Kidney (tissue), 14 donors: Measurements from ENCODE around the gene C1orf21. TPM values are rescaled to one million over a fixed set of nuclear protein-coding genes. Genes with fewer than 3 reads are reported as not detected.

ENCODE experiments used
- DNase-seq, 5 donors: peaks; one replicate each; pipeline ENCODE4 v3.0.0-alpha.2; 2013 to 2020
- FAIRE-seq: peaks from 2 replicates; lab custom pipeline; 2012; peaks lifted over from hg19 to GRCh38; lab: Jason Lieb, UNC
- H3K27ac ChIP-seq, 2 donors: one replicate each; pipeline ENCODE4 v1.7.0; 2013; ENCODE audit warnings: low read depth in 2 of 2, low read length in 2 of 2, inconsistent platforms in 1 of 2
- H3K27me3 ChIP-seq: one replicate; pipeline ENCODE4 v1.7.1; 2013; ENCODE audit warnings: low read length, inconsistent platforms; ENCODE audit not compliant: control insufficient read depth, insufficient read depth
- H3K36me3 ChIP-seq, 3 donors: one replicate each; pipeline versions ENCODE4 v1.7.0 to v1.7.1; 2013; ENCODE audit warnings: low read length in 3 of 3, control low read depth in 1 of 3, inconsistent platforms in 1 of 3; ENCODE audit not compliant: insufficient read depth in 3 of 3, control insufficient read depth in 2 of 3
- H3K4me1 ChIP-seq, 3 donors: one replicate each; pipeline versions ENCODE4 v1.7.0 to v1.7.1; 2013; ENCODE audit warnings: low read length in 3 of 3, inconsistent platforms in 1 of 3, low read depth in 1 of 3; ENCODE audit not compliant: control insufficient read depth in 2 of 3, insufficient read depth in 2 of 3
- H3K4me3 ChIP-seq, 3 donors: one replicate each; pipeline versions ENCODE4 v1.7.0 to v1.8.1; 2013; ENCODE audit warnings: low read length in 3 of 3, control low read depth in 1 of 3, inconsistent platforms in 1 of 3
- H3K9ac ChIP-seq, 3 donors: one replicate each; pipeline versions ENCODE4 v1.7.0 to v1.7.1; 2013; ENCODE audit warnings: low read length in 3 of 3, control low read depth in 1 of 3, inconsistent platforms in 1 of 3
- H3K9me3 ChIP-seq, 3 donors: one replicate each; pipeline versions ENCODE4 v1.7.0 to v1.7.1; 2013; ENCODE audit warnings: low read length in 3 of 3, control low read depth in 1 of 3, inconsistent platforms in 1 of 3; ENCODE audit not compliant: control insufficient read depth in 2 of 3, insufficient read depth in 1 of 3
- CTCF ChIP-seq: IDR thresholded peaks from 3 replicates; pipeline ENCODE4 v1.5.1; 2012; ENCODE audit warnings: mild to moderate bottlenecking, moderate library complexity, borderline replicate concordance; ENCODE audit not compliant: insufficient read depth; ENCODE audit errors: extremely low read depth
- intact Hi-C: fragments of 100-400 bp; cut with DNase I; formaldehyde crosslinking; loops from one replicate; pipeline ENCODE4 v1.11.1; 2022
- polyA plus RNA-seq: library from polyadenylated mRNA; stranded (reverse); fragments of 350-450 nt; fragmentation: Illumina TruSeq; extraction: RNeasy Lipid Tissue Mini Kit (QIAGEN cat#74804); gene quantifications from one replicate; pipeline ENCODE4 v1.2.3, GENCODE V29; 2014; ENCODE audit warnings: low read depth, low replicate concordance; ENCODE audit not compliant: insufficient read depth
- total RNA-seq: library from RNA; stranded (reverse); fragmentation: NEBNext Ultra II Directional; extraction: Animal tissue kit (Norgen Biotek cat#: 25700); gene quantifications from one replicate; pipeline ENCODE4 v1.2.1, GENCODE V29; 2021
- donor health status: control.
- donor health status: control.
- donor health status: control.
- donor health status: control.
- donor health status: control.
- donor health status: DM: yes; HTN: yes; CAD: no.
- donor health status: Normal renal cell carcinoma (clear cell type).

The C1orf21 gene
- total and polyA plus RNA-seq, 2 donors from 2014 or later = 18.3 to 18.6 TPM

- intact Hi-C loops = no loop called here
- no peaks in the 10 kb centered on the region for H3K9me3 ChIP-seq
- no peak overlapping the region for H3K9ac ChIP-seq
- no peaks in the 10 kb centered on the region for H3K36me3 ChIP-seq
- FAIRE-seq = no peak
- no peak overlapping the region for H3K27ac ChIP-seq
- H3K4me3 ChIP-seq = no peak overlapping the region
- TF ChIP-seq CTCF = no peak
- H3K27me3 ChIP-seq = no peaks in the 10 kb centered on the region
- H3K4me1 ChIP-seq = no peaks in the 10 kb centered on the region
- no peak for DNase-seq
Measured at GRCh38 chr1:184541537-184542152, 154.8 kb downstream of the C1orf21 start.

GRCh38 chr1:184542291-184542690 is 155.5 kb downstream of the C1orf21 start:
- no peaks in the 10 kb centered on the region for H3K9me3 ChIP-seq
- no peak for DNase-seq
- H3K4me3 ChIP-seq = no peak overlapping the region
- FAIRE-seq = no peak
- H3K4me1 ChIP-seq = no peaks in the 10 kb centered on the region
- H3K9ac ChIP-seq = no peak overlapping the region
- H3K36me3 ChIP-seq = no peaks in the 10 kb centered on the region
- intact Hi-C loops = no loop called here
- no peak overlapping the region for H3K27ac ChIP-seq
- H3K27me3 ChIP-seq = no peaks in the 10 kb centered on the region
- TF ChIP-seq CTCF = no peak

GRCh38 chr1:184545601-184546000 is 158.8 kb downstream of the C1orf21 start:
- no peaks in the 10 kb centered on the region for H3K4me1 ChIP-seq
- no peaks in the 10 kb centered on the region for H3K36me3 ChIP-seq
- intact Hi-C loops = no loop called here
- H3K9ac ChIP-seq = no peak overlapping the region
- no peak overlapping the region for H3K27ac ChIP-seq
- H3K9me3 ChIP-seq = no peaks in the 10 kb centered on the region
- DNase-seq = peak in 1 of 5 donors; percentile 7
- FAIRE-seq = no peak
- H3K27me3 ChIP-seq = no peaks in the 10 kb centered on the region
- no peak overlapping the region for H3K4me3 ChIP-seq
- no peak for TF ChIP-seq CTCF

- Histone ChIP-seq H3K9me3 (no peaks in the 10 kb centered on the region), H3K27ac (no peak overlapping the region), H3K9ac (no peak overlapping the region), H3K36me3 (no peaks in the 10 kb centered on the region), H3K4me1 (no peaks in the 10 kb centered on the region), H3K27me3 (no peaks in the 10 kb centered on the region), H3K4me3 (no peak overlapping the region)
- no peak for TF ChIP-seq CTCF
- intact Hi-C loops = no loop called here
- no peak for FAIRE-seq
- no peak for DNase-seq
Measured at GRCh38 chr1:184552446-184552845, 165.6 kb downstream of the C1orf21 start.
